ENCODE measurements around the gene MYH11. TPM values are rescaled to one million over a fixed set of nuclear protein-coding genes. Genes with fewer than 3 reads are reported as not detected.

Gene MYH11
- total and polyA plus RNA-seq, 10 of the 15 experiments (the other 5 are each of a cell fraction or from before 2014, with no cell fraction given): 0.01 to 1.9 (median 0.13) TPM; not detected in 1

DNA sequence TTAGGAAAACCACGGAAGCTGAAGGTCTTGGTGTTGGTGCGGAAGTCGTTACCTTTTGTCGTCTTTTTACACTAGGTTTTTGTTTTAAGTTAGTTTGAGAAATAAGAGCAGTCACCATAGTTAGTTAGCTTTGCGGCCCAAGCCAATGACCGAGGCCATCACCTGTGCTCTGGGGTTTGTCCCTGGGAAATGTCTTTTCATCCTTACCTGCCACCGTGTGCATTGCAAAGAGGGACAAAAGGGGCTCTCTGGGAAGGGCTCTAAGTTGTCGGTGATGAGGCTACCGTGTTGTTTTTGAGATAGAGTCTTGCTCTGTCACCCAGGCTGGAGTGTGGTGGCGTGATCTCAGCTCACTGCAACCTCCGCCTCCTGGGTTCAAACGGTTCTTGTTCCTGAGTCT lies 157.0 kb downstream of the MYH11 start (continued):
- TF ChIP-seq RBBP5 (conservative IDR thresholded peaks at IDR 0.05): no peak
- no peak for TF ChIP-seq NFIC (IDR thresholded peaks at IDR 0.05; ENCODE audit: low read depth, low read length)

GRCh38 chr16:15694499-15694898 lies 162.3 kb downstream of the MYH11 start:
- no peaks in the 10 kb centered on the region for H4K20me1 ChIP-seq (ENCODE audit: control insufficient read depth, insufficient read depth)
- DNase-seq (ENCODE audit: low read depth, low spot score): no peak
- H3K9ac ChIP-seq (ENCODE audit: control insufficient read depth, insufficient read depth, low read length): no peak overlapping the region
- no TSS peak for BruUV-seq (replicated peaks)
- no peak overlapping the region for H3K4me3 ChIP-seq
- no peak for ATAC-seq
- ChIA-PET CTCF (interaction anchor here (2.5 kb wide), 1 partner anchor 10 kb away, joined by 18 read pairs; no protein-coding TSS in a partner anchor), RAD21 (ENCODE audit: unreplicated experiment) (no interaction called here), SMC1A (ENCODE audit: uncharacterized antibody, unreplicated experiment) (no interaction called here), POLR2A (interaction anchor here (0.7 kb wide), 1 partner anchor 99 kb away, joined by 4 read pairs; no protein-coding TSS in a partner anchor)
- peaks cover 40 to 64% of the 10 kb centered on the region in 2 experiments for H3K36me3 ChIP-seq (ENCODE audit: control insufficient read depth in 2 of 2, insufficient read depth in 2 of 2, low read length in 1 of 2)
- no peaks in the 10 kb centered on the region for H3K4me1 ChIP-seq (ENCODE audit: control insufficient read depth, insufficient read depth, low read length)
- no peaks in the 10 kb centered on the region for H3K79me2 ChIP-seq (ENCODE audit: control insufficient read depth, insufficient read depth, low read length)
- no peak for FAIRE-seq
- TF ChIP-seq YBX1 (IDR thresholded peaks at IDR 0.05) (no peak), MTA3 (IDR thresholded peaks at IDR 0.05; ENCODE audit: borderline replicate concordance, low read length) (no peak), PBX3 (IDR thresholded peaks at IDR 0.05; ENCODE audit: insufficient replicate concordance, low read depth, low read length) (no peak), KLF5 (IDR thresholded peaks at IDR 0.05; ENCODE audit: partially characterized antibody) (no peak), EP300 (IDR thresholded peaks at IDR 0.05; ENCODE audit: borderline replicate concordance in 1 of 2, control insufficient read depth in 1 of 2, low read depth in 2 of 2, low read length in 2 of 2) (no peak), NBN (IDR thresholded peaks at IDR 0.05) (no peak), USF2 (IDR thresholded peaks at IDR 0.05; ENCODE audit: borderline replicate concordance, low read depth, low read length) (no peak), DPF2 (IDR thresholded peaks at IDR 0.05) (no peak), CHD2 (IDR thresholded peaks at IDR 0.05; ENCODE audit: borderline replicate concordance, low read depth, low read length) (no peak), IKZF1 (conservative IDR thresholded peaks at IDR 0.05) (no peak), FOXK2 (IDR thresholded peaks at IDR 0.05) (no peak)
- TF ChIP-seq, protein P1, sequence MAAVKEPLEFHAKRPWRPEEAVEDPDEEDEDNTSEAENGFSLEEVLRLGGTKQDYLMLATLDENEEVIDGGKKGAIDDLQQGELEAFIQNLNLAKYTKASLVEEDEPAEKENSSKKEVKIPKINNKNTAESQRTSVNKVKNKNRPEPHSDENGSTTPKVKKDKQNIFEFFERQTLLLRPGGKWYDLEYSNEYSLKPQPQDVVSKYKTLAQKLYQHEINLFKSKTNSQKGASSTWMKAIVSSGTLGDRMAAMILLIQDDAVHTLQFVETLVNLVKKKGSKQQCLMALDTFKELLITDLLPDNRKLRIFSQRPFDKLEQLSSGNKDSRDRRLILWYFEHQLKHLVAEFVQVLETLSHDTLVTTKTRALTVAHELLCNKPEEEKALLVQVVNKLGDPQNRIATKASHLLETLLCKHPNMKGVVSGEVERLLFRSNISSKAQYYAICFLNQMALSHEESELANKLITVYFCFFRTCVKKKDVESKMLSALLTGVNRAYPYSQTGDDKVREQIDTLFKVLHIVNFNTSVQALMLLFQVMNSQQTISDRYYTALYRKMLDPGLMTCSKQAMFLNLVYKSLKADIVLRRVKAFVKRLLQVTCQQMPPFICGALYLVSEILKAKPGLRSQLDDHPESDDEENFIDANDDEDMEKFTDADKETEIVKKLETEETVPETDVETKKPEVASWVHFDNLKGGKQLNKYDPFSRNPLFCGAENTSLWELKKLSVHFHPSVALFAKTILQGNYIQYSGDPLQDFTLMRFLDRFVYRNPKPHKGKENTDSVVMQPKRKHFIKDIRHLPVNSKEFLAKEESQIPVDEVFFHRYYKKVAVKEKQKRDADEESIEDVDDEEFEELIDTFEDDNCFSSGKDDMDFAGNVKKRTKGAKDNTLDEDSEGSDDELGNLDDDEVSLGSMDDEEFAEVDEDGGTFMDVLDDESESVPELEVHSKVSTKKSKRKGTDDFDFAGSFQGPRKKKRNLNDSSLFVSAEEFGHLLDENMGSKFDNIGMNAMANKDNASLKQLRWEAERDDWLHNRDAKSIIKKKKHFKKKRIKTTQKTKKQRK (IDR thresholded peaks at IDR 0.05; ENCODE audit: low read depth, low read length): no peak
- H3K27ac ChIP-seq (ENCODE audit: control insufficient read depth, insufficient read depth): no peak overlapping the region
- no peaks in the 10 kb centered on the region for H3K27me3 ChIP-seq (replicated peaks in 1 of 2; ENCODE audit: control insufficient read depth in 2 of 2, insufficient read depth in 2 of 2, low read length in 1 of 2)
- intact Hi-C loops (cut with micrococcal nuclease; ENCODE audit: unreplicated experiment) (no loop called here), in situ Hi-C loops (cut with MboI) (no loop called here)
- no peak overlapping the region for H3K4me2 ChIP-seq (ENCODE audit: control insufficient read depth, insufficient read depth)
- no peaks in the 10 kb centered on the region for H3K9me3 ChIP-seq (replicated peaks; ENCODE audit: control insufficient read depth, insufficient read depth, low read length)
- WGBS (ENCODE audit: insufficient coverage, insufficient replicate concordance, low lambda C conversion rate, missing lambda C conversion rate): 98% methylated on average over 5 of the region's 5 CpGs
- H2AFZ ChIP-seq (ENCODE audit: control insufficient read depth, low read depth, low read length): no peak overlapping the region
